ENCODE measurements around the gene MDC1.

GRCh38 chr6:30657454-30657853, 59.6 kb downstream of the MDC1 start:
- TF ChIP-seq CTCF (IDR thresholded peaks at IDR 0.05; ENCODE audit: poor library complexity, severe bottlenecking) (no peak), REST (IDR thresholded peaks at IDR 0.05; ENCODE audit: borderline replicate concordance) (no peak), EZH2 (IDR thresholded peaks at IDR 0.05; ENCODE audit: borderline replicate concordance, insufficient read depth, low read length, poor library complexity, severe bottlenecking) (no peak)

All from neural cell (in vitro differentiated cells).